IMR-90 (cell line): ENCODE measurements around the gene PCSK2. TPM values are rescaled to one million over a fixed set of nuclear protein-coding genes. Genes with fewer than 3 reads are reported as not detected.

Experiments used
- ATAC-seq: fragments of 200-7000 bp; cut with Tn5 transposase; 2 replicates; pipeline ENCODE4 v1.9.1; 2020; ENCODE audit warnings: low read depth, mild to moderate bottlenecking, moderate library complexity
- BruUV-seq: library from RNA; stranded (reverse); fragments of 400-500 nt; replicated peaks from 2 replicates; lab custom pipeline; 2021; lab: Mats Ljungman, UMichigan
- CTCF ChIA-PET: fragments of 300-600 bp; formaldehyde crosslinking; extraction: SDS; loops from one replicate; lab custom pipeline; 2021; ENCODE audit warnings: antibody characterized with exemption; lab: Yijun Ruan, JAX
- POLR2A ChIA-PET: fragments of 300-600 bp; sonication (Branson Sonifier 250); formaldehyde crosslinking; loops from one replicate; lab custom pipeline; 2022; ENCODE audit warnings: antibody characterized with exemption; ENCODE audit not compliant: unreplicated experiment; lab: Charles Lee
- DNase-seq: peaks from one replicate; pipeline ENCODE4 v3.0.0; 2013
- H2AFZ ChIP-seq: replicated peaks from 2 replicates; pipeline ENCODE3; 2013; ENCODE audit warnings: low read length, mild to moderate bottlenecking; ENCODE audit not compliant: poor library complexity
- H2AK5ac ChIP-seq: 2 replicates; pipeline ENCODE4 v1.6.1; 2013; ENCODE audit warnings: low read depth, low read length, inconsistent platforms
- H2AK9ac ChIP-seq: replicated peaks from 2 replicates; pipeline ENCODE3; 2013; ENCODE audit warnings: mild to moderate bottlenecking, low read depth, low read length, moderate library complexity; ENCODE audit not compliant: poor library complexity
- H2BK120ac ChIP-seq: 2 replicates; pipeline ENCODE4 v1.6.1; 2013; ENCODE audit warnings: low read depth, low read length, inconsistent platforms
- H2BK15ac ChIP-seq: 3 replicates; pipeline ENCODE4 v1.6.1; 2013; ENCODE audit warnings: low read depth, low read length, inconsistent platforms
- H2BK20ac ChIP-seq: 2 replicates; pipeline ENCODE4 v1.6.1; 2013; ENCODE audit warnings: low read depth, mild to moderate bottlenecking, inconsistent platforms, low read length, moderate library complexity
- H2BK5ac ChIP-seq: 2 replicates; pipeline ENCODE4 v1.6.1; 2013; ENCODE audit warnings: mild to moderate bottlenecking, low read depth, low read length, inconsistent platforms; ENCODE audit not compliant: poor library complexity, severe bottlenecking
- H3K14ac ChIP-seq: replicated peaks from 2 replicates; pipeline ENCODE4 v1.6.1; 2013; ENCODE audit warnings: low read depth, low read length, inconsistent platforms
- H3K18ac ChIP-seq: 2 replicates; pipeline ENCODE4 v1.6.1; 2013; ENCODE audit warnings: low read depth, low read length, control low read depth
- H3K23ac ChIP-seq: 2 replicates; pipeline ENCODE4 v1.6.1; 2013; ENCODE audit warnings: low read depth, low read length, inconsistent platforms
- H3K27ac ChIP-seq: 2 replicates; pipeline ENCODE4 v1.5.1; 2013; ENCODE audit warnings: mild to moderate bottlenecking, control low read depth, low read length; ENCODE audit not compliant: insufficient read depth
- H3K27me3 ChIP-seq: 2 replicates; pipeline ENCODE4 v1.6.1; 2013; ENCODE audit warnings: low read length; ENCODE audit not compliant: control insufficient read depth, insufficient read depth
- H3K36me3 ChIP-seq: 2 replicates; pipeline ENCODE4 v1.6.1; 2013; ENCODE audit warnings: low read length, mixed read lengths; ENCODE audit not compliant: control insufficient read depth, insufficient read depth
- H3K4ac ChIP-seq: 2 replicates; pipeline ENCODE4 v1.6.1; 2013; ENCODE audit warnings: low read depth, low read length, inconsistent platforms
- H3K4me1 ChIP-seq: 2 replicates; pipeline ENCODE4 v1.6.1; 2013; ENCODE audit warnings: low read length, mixed read lengths; ENCODE audit not compliant: control insufficient read depth, insufficient read depth
- H3K4me2 ChIP-seq: 2 replicates; pipeline ENCODE4 v1.6.1; 2013; ENCODE audit warnings: low read depth, mild to moderate bottlenecking, control low read depth, low read length, moderate library complexity
- H3K4me3 ChIP-seq: 2 replicates; pipeline ENCODE4 v1.5.1; 2013; ENCODE audit warnings: low read depth, mild to moderate bottlenecking, control low read depth, low read length, moderate library complexity; ENCODE audit not compliant: insufficient read depth
- H3K56ac ChIP-seq: 2 replicates; pipeline ENCODE4 v1.6.1; 2013; ENCODE audit warnings: low read length, inconsistent platforms; ENCODE audit not compliant: insufficient read depth; ENCODE audit errors: extremely low read depth
- H3K79me1 ChIP-seq, 2 experiments: 2 replicates each; pipeline ENCODE4 v1.6.1; 2013; ENCODE audit warnings: low read length in 2 of 2, inconsistent platforms in 1 of 2, low read depth in 1 of 2
- H3K9ac ChIP-seq: 2 replicates; pipeline ENCODE4 v1.6.1; 2013; ENCODE audit warnings: low read depth, low read length, control low read depth
- H3K9me1 ChIP-seq: 2 replicates; pipeline ENCODE4 v1.6.1; 2013; ENCODE audit warnings: low read length, inconsistent platforms; ENCODE audit not compliant: insufficient read depth
- H3K9me3 ChIP-seq: 2 replicates; pipeline ENCODE4 v1.6.1; 2013; ENCODE audit warnings: low read length; ENCODE audit not compliant: control insufficient read depth, insufficient read depth
- H4K20me1 ChIP-seq: 2 replicates; pipeline ENCODE4 v1.6.1; 2013; ENCODE audit warnings: low read length, inconsistent platforms; ENCODE audit not compliant: insufficient read depth
- H4K5ac ChIP-seq: 2 replicates; pipeline ENCODE4 v1.6.1; 2013; ENCODE audit warnings: mild to moderate bottlenecking, low read depth, low read length, control low read depth
- H4K8ac ChIP-seq, 2 experiments: 2 replicates each; pipeline ENCODE4 v1.6.1; 2013; ENCODE audit warnings: low read depth in 2 of 2, low read length in 2 of 2, control low read depth in 1 of 2, inconsistent platforms in 1 of 2
- H4K91ac ChIP-seq: 2 replicates; pipeline ENCODE4 v1.6.1; 2013; ENCODE audit warnings: low read depth, low read length, inconsistent platforms; ENCODE audit not compliant: insufficient read depth
- BHLHE40 ChIP-seq: fragments of 150-350 bp; IDR thresholded peaks from 2 replicates; pipeline ENCODE4 v1.6.1; 2016; ENCODE audit warnings: mild to moderate bottlenecking, low read depth, low read length
- CHD1 ChIP-seq: IDR thresholded peaks from 2 replicates; pipeline ENCODE4 v1.6.1; 2012; ENCODE audit warnings: low read depth, low read length, improper control_type of control experiment
- CTCF ChIP-seq: conservative IDR thresholded peaks from 2 replicates; pipeline ENCODE4 v1.5.1; 2012; ENCODE audit warnings: mild to moderate bottlenecking, low read depth, low read length, improper control_type of control experiment
- FOS ChIP-seq: fragments of 150-350 bp; IDR thresholded peaks from 2 replicates; pipeline ENCODE4 v1.6.1; 2016; ENCODE audit warnings: low read depth, low read length
- MAFK ChIP-seq: IDR thresholded peaks from 2 replicates; pipeline ENCODE4 v1.6.1; 2012; ENCODE audit warnings: low read depth, low read length, improper control_type of control experiment
- MAZ ChIP-seq: IDR thresholded peaks from 2 replicates; pipeline ENCODE4 v1.6.1; 2012; ENCODE audit warnings: low read depth, mild to moderate bottlenecking, low read length, improper control_type of control experiment, moderate library complexity, borderline replicate concordance
- MXI1 ChIP-seq: IDR thresholded peaks from 2 replicates; pipeline ENCODE4 v1.6.1; 2012; ENCODE audit warnings: low read depth, mild to moderate bottlenecking, low read length, moderate library complexity, borderline replicate concordance
- NFE2L2 ChIP-seq: fragments of 150-350 bp; IDR thresholded peaks from 2 replicates; pipeline ENCODE4 v1.6.1; 2016; ENCODE audit warnings: low read depth, mild to moderate bottlenecking, low read length
- POLR2A ChIP-seq: IDR thresholded peaks from 2 replicates; pipeline ENCODE4 v1.6.1; 2012; ENCODE audit warnings: mild to moderate bottlenecking, low read depth, low read length
- RAD21 ChIP-seq: IDR thresholded peaks from 2 replicates; pipeline ENCODE4 v1.6.1; 2012; ENCODE audit warnings: low read length, improper control_type of control experiment
- RCOR1 ChIP-seq: IDR thresholded peaks from 2 replicates; pipeline ENCODE4 v1.6.1; 2012; ENCODE audit warnings: mild to moderate bottlenecking, low read length, improper control_type of control experiment; ENCODE audit not compliant: insufficient replicate concordance
- RFX5 ChIP-seq: IDR thresholded peaks from 2 replicates; pipeline ENCODE4 v1.8.0; 2012; ENCODE audit warnings: low read depth, mild to moderate bottlenecking, low read length, moderate library complexity
- SMC3 ChIP-seq: fragments of 150-350 bp; IDR thresholded peaks from 2 replicates; pipeline ENCODE4 v1.6.1; 2016; ENCODE audit warnings: low read depth, mild to moderate bottlenecking, antibody characterized with exemption, low read length, moderate library complexity
- WGBS, 2 experiments: methylation state at CpG; one replicate each; pipeline versions ENCODE4 v1.1.5 to v1.1.7; 2013; ENCODE audit warnings: missing lambda C conversion rate in 2 of 2; ENCODE audit not compliant: insufficient read length in 1 of 2; ENCODE audit errors: extremely low coverage in 2 of 2; 5-methylcytosine and 5-hydroxymethylcytosine counted together
- dilution Hi-C: fragments of 300-500 bp; cut with HindIII; formaldehyde crosslinking; loops from one replicate; pipeline ENCODE4 v1.14.3; 2018; ENCODE audit warnings: low sequenced_read_pairs; ENCODE audit not compliant: unreplicated experiment
- in situ Hi-C: fragments of 300-500 bp; cut with MboI; formaldehyde crosslinking; loops from 3 replicates; pipeline ENCODE4 v1.14.3; 2019; ENCODE audit warnings: low sequenced_read_pairs, inconsistent platforms, mixed read lengths
- intact Hi-C: fragments of 100-400 bp; cut with micrococcal nuclease; formaldehyde crosslinking; loops from 2 replicates; pipeline ENCODE4 v1.10.0; 2022
- polyA plus RNA-seq, 3 experiments: library from polyadenylated mRNA; depleted of rRNA; stranded (reverse); fragments of >200 nt; gene quantifications; 2 replicates each; pipeline ENCODE4 v1.2.3, GENCODE V29; 2012; ENCODE audit warnings: low replicate concordance in 1 of 3
- total RNA-seq: library from RNA; depleted of rRNA; stranded (reverse); fragments of >200 nt; gene quantifications from 2 replicates; pipeline ENCODE4 v1.2.3, GENCODE V29; 2012

Gene PCSK2
- total and polyA plus RNA-seq, 2 of the 4 experiments (the other 2 are of a cell fraction) = not detected

- Histone ChIP-seq H3K18ac (no peak overlapping the region), H2BK20ac (no peak overlapping the region), H3K4me3 (no peak overlapping the region), H3K56ac (no peak overlapping the region), H3K79me1 (no peaks in the 10 kb centered on the region), H4K20me1 (no peaks in the 10 kb centered on the region), H4K5ac (no peak overlapping the region), H3K9me3 (no peaks in the 10 kb centered on the region), H2AK5ac (no peak overlapping the region), H3K4me2 (no peak overlapping the region), H2BK5ac (no peak overlapping the region), H2AK9ac (no peak overlapping the region), H3K36me3 (no peaks in the 10 kb centered on the region), H3K9me1 (no peaks in the 10 kb centered on the region), H3K27ac (no peak overlapping the region), H3K4me1 (no peaks in the 10 kb centered on the region), H3K14ac (no peak overlapping the region), H2BK15ac (no peak overlapping the region), H3K27me3 (peaks cover 15% of the 10 kb centered on the region), H3K9ac (no peak overlapping the region), H3K23ac (no peak overlapping the region), H4K8ac (no peak overlapping the region), H3K4ac (no peak overlapping the region), H2BK120ac (no peak overlapping the region), H2AFZ (no peak overlapping the region), H4K91ac (no peak overlapping the region)
- dilution Hi-C loops (no loop called here), in situ Hi-C loops (loop anchor here (10.0 kb wide), 2 partner anchors 410 to 480 kb away; no protein-coding TSS in a partner anchor), intact Hi-C loops (no loop called here)
- no peak for ATAC-seq
- TF ChIP-seq MAZ (no peak), CHD1 (no peak), BHLHE40 (no peak), MAFK (no peak), POLR2A (no peak), MXI1 (no peak), RCOR1 (no peak), CTCF (no peak), RFX5 (no peak), SMC3 (no peak), FOS (no peak), NFE2L2 (no peak), RAD21 (no peak)
- DNase-seq = no peak
- POLR2A ChIA-PET = no interaction called here
- no CpG with 5 or more reads among the region's 3 CpGs for WGBS, 2 experiments
- no TSS peak for BruUV-seq
- CTCF ChIA-PET = no interaction called here
Observed at GRCh38 chr20:17515053-17515452, 288.2 kb downstream of the PCSK2 start.
